GM18870 (cell line): ENCODE data around the gene CTIF.

Source experiments
- ATAC-seq: cut with Tn5 transposase; IDR thresholded peaks from one replicate; pipeline ENCODE4 v1.9.1; 2021; ENCODE audit warnings: moderate library complexity; ENCODE audit not compliant: unreplicated experiment

Gene CTIF

DNA sequence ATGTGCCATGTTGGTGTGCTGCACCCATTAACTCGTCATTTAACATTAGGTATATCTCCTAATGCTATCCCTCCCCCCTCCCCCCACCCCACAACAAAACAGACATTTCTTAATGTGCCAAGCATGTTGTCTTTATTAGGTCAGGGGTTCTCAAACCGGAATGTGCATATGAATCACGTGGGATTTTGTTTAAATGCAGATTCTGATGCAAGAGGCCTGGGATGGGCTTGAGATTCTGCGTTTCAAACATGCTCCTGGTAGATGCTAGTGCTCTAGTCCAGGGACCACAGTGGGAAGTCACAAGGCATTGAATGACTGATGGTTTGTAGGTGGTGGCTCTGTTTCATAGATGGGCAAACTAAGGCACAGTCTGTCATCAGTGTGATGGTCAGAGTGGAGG, 227.2 kb downstream of the CTIF start:
- ATAC-seq, result no peak

DNA sequence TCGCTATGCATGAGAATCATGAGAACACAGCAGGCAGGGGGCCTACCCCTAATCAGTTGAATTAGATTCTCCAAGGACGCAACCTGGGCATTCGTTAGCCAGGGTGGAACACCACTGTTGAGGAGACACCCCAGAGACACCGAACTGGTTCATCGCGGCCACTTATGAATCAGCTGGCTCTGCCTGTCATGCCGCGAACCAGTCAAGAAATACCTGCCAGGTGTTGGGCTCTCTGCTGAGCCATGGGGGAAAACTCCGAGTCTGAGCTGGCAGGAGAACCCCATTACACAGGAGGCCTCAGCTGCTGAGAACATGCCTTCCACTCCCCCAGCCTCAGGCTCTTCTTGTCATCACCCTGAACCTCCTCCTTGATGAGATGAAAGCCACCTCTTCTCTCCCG, 227.7 kb downstream of the CTIF start:
- no peak for ATAC-seq

DNA sequence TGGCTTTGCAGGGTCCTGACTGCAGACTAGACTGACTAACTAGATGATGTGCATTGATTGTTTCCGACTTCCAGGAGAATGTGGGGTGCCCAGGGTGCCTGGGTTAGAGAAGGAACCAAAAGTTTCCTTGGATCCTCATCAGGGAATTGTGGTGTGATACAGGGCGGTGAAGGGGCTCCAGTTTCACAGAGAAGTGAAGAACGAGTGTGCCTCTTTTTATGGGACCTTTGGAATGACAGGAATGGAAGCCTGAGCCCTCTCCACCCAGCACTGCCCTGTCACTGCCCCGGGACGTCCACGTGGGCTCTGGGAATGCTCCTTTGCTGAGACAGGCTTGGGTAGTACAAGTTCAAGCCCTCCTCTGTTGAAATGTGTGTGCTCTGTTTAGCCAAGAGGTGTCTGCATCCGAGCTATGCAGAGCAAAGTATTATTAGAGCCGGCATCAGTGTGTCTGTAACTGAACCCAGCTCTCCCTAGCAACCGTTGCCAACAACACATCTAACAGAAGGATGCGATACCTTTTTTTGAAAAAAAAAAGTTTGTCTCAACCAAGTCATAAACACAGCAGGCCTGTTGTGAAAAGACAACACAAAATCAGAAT, 228.4 kb downstream of the CTIF start:
- ATAC-seq, result no peak

DNA sequence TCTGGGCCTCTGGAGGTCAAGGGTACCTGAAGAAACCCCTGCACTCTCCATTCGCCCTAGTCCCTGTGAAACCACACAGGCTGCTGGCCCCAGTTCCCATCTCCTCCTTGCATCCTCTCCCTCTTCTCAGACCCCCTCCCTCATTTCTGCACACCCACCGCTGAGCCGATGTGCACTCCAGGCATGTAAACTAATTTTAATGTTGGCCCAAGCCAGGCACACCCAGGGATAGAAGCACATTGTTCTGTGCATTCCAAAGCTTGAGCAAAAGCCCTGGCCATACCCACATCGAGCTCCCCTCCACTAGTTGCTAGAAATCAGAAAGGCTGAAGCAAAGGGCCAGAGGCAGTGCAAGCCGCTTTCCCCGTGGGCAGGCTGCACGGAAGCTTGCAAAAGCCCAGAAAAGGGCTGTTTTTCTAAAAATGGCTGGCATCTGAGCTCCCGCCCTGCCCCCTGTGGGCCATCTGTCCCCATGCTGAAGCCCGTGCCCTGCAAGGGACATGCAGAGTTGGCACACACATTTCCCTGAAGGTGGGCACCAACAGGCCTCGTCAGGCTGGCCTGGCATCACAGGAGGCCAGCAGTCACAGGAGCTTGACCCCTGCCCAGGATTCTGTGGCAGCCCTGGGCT, 230.3 kb downstream of the CTIF start:
- ATAC-seq, result no peak

DNA sequence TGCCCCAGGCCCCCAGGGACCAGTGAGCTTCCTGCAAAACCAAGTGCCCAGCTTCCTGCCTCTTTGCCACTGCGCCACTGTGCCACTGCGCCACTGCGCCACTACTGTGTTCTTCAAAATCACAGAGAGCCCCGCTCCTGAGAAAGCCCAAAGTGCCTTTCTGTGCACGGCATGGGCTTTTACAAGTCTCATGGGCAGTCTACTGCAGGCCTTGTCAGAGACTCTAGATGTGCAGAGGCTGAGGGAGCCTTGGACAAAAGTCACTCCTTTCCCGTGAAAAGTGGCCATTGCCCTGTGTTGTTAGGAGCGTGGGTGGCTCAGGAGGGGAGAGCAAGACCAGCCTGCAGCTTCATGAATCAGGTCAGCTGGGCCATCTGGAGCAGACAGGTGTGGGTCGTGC, 231.4 kb downstream of the CTIF start:
- no peak for ATAC-seq

DNA sequence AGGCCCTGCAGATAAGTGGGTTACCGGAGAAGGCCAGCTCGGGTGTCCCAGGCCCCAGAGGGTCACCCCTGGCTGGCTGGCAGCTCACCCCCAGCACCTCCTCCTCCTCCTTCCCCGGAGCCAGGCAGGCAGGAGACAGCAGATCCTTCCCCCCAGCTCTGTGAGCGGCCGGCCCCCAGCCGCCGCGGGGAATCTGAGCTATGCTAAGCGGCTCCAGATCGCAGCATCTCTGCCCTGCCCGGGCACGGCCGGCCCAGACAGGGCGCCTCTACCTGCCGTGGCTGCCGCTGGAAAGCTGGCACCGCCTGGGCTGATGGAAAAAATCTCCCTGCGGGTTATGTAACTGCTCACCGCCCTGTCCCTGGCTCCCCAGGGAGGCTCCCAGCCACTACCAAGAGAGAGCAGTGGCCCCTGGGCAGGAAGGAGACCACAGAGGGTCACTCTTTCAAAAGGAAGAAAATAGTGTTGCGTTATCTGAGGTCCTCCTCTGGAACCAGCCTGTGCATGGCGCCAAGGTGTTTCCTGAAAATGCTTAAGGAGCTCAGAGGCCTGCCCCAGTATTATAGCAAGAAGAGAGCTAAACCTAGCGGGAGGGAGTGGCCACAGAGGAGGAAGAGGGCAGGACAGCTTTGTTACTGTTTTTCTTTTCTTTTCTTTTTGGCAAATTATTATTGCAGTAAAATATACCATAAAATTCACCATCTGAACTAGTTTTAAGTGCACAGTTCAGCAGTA, 233.0 kb downstream of the CTIF start:
- no peak for ATAC-seq

DNA sequence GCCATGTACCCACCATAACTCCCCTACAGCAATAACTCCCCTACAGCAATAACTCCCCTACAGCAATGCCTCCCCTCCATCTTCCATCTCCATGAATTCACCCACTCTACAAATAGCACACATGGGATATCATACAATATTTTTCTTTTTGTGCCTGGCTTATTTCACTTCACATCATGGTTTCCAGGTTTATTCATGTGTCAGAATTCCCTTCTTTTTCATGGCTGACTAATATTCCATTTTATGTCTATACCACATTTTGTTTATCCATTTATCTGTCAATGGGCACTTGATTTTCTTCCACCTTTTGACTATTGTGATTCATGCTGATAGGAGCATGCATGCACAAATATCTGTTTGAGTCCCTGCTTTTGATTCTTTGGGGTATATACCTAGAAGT, 233.6 kb downstream of the CTIF start:
- no peak for ATAC-seq

DNA sequence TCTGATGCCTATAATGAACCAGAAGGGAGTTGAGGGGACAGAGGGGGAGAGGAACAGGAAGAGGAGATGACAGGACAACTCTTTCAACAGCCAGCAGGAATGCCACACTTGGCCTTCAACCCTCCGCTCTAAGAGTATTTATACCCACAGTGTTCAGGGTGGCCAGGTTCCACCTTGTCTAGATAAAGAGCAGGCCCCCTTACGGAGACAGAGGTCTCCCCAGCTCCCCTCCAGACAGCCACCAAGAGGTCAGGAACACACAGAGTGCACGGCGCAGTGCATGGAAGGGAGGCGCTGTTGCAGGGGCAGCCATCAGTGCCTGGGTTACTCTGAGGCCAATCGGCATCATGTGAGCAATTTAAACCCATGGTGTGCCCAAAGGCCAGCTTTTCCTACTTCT, 235.0 kb downstream of the CTIF start:
- ATAC-seq, result no peak

DNA sequence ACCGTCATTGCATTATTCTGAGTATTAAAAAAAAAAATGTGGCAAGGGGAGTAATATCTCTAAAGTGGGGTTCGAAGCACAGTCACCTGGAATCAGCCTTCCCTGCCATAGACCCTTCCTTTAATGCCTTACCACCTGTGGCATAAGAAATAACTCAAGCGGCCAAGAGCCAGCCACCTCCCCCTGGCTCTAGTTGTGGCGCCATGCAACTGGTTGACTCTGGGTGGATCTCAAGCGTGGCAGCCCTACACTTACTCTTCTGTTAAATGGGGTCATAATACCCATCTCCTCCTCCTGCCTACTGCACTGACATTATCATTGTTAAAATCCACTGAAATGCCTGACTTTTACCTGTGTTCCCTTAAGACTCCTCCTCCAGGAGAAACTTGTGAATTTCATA, 236.1 kb downstream of the CTIF start:
- no peak for ATAC-seq

DNA sequence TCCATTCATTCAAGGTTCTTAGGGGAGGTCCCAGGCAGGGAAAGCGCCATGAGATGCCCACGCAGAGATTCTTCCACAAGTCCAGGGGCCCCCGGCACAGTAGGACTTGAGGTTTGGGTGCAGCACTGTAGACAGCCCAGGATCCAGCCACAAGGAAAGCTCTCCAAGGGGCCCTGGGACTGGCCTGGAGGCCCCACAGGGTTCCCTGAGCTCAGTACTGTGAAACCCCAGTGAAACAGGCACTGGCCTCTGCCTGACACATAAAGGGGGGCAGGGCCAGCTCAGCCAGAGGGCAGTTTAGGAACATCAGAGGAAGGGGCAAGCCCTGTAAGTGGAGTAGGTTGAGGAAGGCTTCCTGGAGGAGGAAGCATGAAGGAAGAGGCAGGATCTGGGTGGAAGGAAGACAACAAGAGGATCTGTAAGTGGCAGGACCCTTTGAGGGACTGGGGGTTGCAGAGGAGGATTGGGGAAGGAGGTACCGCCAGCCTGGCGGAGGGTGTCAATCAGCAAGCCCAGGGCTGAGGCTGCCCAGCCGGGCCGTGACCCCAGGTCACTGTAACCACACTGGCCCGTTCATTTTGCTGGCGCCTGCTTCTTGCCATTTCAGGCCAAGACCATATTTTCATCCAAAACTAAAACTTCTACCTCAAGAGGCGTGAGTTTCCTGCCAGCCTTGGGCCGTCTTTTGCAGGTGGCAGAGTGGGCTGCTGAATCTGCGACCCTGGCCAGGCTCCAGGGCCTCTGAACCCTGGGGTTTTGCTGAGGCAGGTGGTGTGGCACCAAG, 236.7 kb downstream of the CTIF start:
- no peak for ATAC-seq

DNA sequence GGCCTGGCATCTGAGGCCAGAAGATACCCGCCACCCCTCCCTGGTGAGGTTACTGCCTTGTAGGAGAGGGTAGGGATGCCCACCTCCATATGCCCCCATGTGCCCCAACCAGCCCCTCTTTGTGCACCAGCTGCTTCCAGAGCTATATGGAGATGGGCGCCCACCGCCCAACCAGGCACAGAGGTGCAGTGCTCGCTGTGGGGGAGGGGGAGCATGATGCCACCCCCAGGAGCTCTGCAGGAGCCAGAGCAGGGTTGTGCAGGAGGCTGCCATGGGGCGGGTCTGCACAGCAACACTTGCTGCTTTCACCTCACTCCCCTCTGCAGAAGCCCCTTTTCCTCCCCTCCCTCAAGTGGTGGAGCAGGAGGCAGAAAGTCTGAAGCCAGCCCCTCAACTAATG, 237.3 kb downstream of the CTIF start:
- ATAC-seq, result no peak

DNA sequence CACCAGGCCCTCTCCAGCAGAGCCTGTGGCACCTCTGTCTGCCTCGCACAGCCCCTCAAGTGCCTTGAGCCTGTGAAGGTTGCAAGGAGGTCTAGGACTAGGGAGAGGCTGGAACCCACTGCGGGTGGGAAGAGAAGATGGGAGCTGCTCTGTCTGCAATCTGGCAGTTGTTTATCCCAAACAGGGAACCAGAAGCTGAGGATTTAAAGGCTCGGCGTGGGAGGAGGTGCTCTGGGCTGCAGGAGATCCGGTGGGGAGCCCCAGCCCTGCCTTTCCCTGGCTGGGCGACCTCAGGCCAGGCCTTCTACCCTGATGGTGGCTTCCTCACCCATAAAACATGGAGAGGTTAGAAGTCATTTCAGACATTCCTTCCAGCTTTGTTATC, 237.8 kb downstream of the CTIF start:
- no peak for ATAC-seq

DNA sequence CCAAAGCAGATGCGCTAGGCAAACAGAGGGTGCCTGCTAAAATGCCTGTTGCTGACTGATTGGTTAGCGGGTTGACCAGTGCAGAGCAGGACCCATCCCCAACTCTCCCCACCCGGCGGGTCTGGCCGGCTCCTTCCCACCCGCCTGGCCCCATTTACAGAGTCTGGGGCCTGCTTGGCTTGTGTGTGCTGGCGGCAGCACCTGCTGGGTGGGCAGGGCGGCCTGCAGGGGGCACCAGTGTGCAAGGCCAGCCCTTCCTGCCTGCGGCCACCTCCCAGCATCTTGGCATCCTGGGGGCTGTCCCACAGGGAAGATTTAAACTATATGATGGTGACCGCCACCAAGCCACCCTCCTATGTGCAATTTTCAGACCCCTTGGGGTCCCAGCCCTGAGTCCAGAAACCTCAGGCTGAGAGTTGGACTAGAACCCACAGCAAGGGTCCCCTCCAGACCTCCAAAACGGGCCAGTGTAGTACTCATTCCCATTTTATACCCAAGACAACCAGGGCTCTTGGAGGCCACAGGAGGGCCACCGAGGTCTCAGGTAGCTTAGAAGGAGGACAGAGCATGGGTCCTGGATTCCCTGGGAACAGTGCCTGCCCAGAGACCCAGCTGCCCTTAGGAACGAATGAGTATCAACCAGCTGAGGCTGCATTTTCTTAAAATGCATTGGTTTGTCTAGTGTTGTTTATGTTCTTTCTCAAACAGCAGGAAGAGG, 238.4 kb downstream of the CTIF start:
- ATAC-seq, result peak; percentile 40

DNA sequence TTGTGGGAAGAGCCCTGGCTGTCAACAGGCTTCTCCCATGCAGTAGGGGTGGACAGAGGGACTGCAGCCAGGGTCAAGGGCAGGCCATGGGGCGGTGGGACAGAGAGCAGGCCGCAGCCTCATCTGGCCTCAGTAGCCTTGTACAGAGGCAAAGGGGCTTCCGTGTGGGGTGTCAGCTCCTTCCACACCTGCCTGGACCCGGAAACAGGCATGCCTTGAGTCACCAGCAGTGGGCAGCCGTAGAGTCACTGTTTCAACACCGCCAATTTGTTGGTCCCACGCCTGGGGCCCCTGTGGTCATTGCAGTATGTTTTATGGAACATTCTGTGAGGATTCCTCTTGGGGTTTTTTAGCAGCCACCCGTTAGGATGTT, 238.9 kb downstream of the CTIF start:
- no peak for ATAC-seq

DNA sequence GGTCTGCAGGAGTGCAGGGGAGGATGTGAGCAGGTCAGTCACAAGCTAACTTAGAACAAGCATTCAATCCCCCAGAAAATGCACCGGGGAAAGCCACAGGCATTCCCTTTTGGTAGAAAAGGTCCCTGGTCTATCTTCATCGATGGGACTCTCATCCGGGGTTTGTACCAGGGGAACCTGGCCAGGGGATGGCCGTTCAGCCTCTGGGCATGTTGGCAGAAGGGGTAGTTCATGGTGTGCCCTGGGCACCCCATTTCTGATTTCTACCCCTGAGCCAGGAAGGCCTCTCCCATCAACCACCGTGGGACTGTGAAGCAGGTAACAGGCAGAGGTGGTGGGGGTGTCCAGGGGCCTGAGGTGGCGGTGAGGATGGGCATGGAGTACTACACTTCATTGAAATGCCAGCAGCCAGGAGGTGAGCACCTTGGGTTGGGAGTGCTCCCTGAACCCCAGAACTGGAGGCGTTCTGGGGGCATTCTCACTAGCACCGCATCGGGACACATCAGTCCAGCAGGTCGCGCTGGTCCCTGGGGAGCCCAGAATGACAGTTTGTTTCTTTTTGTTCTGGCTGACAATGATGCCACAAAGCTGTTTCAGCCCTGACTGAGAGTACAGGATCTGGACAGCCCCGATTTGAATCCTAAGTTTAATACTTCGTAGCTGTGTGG, 239.6 kb downstream of the CTIF start:
- ATAC-seq, result no peak

DNA sequence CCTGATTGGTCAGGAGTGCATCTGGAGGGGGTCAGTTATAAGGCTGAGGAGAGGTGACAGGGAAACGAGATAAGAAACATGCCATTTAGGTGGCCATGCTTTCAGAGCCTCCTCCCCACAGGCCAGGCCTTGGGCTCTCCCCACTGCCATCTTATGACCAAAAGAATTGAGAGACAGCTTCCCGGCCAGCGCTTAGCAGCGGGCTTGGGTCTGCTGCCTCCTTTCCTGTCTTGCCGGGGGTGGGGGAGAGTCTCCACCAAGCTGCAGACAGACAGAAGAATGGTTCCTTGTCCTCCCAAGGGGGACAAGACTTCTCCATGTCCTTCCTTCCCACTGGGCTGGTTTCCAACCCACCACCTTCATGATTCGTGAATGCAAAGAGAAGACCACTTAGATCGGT, 240.6 kb downstream of the CTIF start:
- ATAC-seq, result no peak

DNA sequence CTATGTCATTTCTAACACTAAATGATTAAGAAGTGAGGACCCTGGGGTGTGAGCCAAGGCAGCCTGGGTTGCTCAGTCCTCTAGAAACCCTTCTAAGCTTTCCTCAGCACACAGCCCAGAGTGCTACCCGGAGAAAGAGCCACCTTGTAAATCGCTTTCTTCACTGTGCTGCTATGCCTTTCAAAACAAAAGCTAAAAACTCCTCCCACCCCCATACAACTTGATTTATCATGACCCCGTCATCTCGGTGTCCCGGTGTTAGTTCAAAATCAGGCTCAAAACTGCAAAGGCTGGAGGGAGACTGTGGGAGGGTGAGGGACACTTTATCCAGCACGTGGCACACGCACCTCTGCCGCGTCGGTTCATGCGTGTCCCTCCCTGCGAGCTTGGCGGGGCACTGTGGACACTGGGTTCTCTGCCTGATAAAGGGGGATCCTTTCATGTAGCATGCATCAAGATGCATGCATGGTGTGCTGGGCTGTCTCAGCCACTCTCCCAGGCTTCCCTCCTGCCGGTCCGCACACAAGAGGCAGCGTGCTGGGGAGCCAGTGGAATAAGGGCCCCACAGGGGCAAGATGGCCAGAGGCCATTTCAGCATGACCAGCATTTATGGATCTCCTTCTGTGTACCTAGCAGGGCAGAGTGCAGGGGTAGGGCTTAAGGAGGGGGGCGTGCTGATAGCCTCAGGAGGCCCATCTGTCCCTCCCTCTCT, 241.5 kb downstream of the CTIF start:
- ATAC-seq, result no peak

DNA sequence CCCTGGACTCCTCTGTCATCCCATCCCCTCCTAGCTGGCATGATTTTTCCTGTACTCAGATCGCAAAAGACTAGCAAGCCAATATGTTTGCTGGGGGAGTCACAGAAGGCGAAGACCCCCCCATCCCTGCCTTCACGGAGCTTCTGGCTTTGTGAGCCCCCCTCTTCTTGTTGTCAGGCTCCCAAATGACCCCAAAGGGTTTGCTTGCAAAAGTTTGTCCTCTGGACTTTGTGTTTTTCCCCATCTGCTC, 242.0 kb downstream of the CTIF start:
- ATAC-seq, result no peak

DNA sequence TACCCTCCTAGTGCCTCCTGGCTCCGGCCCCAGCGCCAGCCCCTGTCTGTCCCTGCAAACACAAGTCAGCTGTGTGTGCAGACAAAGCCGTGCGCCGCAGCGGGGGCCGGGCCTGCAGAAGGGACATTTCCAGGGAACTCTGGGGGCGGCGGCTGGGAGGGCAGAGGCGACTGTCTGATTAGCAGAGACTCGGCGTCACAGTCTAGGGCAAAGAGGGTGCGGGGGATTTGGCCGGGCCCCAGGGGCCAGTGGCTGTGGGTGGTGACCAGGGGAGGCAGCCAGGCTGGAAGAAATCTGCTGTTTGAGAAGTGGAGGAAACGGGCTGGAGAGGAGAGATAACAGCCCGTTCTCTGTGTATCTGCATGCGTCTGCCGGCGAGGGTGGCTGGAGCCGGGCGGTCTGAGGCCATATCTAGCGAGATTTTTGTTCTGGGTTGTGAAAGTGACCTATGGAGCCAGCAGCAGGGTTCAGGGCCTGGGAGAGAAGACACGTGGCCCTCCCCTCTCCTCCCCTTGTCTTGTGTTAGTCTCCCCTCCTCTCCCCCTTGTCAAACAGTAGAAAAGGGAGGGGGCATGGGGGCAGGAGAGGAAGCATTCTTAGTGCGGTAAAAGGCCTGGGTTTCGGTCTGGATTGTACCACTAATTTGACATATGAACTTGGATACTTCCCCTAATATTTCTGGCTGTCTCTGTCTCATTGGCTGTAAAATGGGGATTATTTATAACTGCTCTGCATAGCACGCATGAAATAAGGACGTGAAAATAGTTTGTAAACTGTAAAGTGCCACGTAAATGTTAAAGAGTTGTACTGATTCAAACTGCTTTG, 242.5 kb downstream of the CTIF start:
- ATAC-seq, result no peak

DNA sequence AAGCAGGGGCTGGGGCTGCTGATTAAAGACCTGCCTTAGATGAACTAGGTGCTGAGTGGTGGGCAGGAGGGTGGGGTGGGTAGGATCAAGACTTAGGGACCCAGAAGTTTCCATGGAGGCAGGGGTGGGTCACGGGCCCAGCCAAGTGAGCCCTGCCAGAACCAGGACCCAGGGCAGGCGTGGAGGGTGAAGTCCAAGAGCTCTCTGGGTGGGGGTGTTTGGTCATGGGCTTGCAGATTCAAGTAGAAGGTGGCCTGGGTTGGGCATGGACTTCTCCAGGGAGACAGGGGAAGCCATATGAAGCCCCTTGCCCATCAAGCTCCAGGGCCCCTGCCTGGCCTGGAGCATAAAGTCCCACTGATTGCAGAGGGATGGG, 243.1 kb downstream of the CTIF start:
- no peak for ATAC-seq
